Keratinocyte (primary cell): ENCODE data around the gene MYCBP2. TPM values are rescaled to one million over a fixed set of nuclear protein-coding genes. Genes with fewer than 3 reads are reported as not detected.

Experiments used
- DNase-seq: peaks from one replicate; pipeline ENCODE4 v3.0.0-alpha.2; 2011; ENCODE audit warnings: low read depth, missing footprints, low spot score
- FAIRE-seq: peaks from 2 replicates; lab custom pipeline; 2011; peaks lifted over from hg19 to GRCh38; lab: Jason Lieb, UNC
- H2AFZ ChIP-seq: 2 replicates; pipeline ENCODE4 v1.6.0; 2012; ENCODE audit warnings: low read length, control low read depth, inconsistent platforms; ENCODE audit not compliant: control insufficient read depth
- H3K27ac ChIP-seq: 2 replicates; pipeline ENCODE4 v1.5.1; 2011; ENCODE audit warnings: low read length; ENCODE audit not compliant: control insufficient read depth, insufficient read depth
- H3K27me3 ChIP-seq: 3 replicates; pipeline ENCODE4 v1.6.0; 2011; ENCODE audit warnings: low read length; ENCODE audit not compliant: control insufficient read depth, insufficient read depth; ENCODE audit errors: extremely low read depth
- H3K36me3 ChIP-seq, 2 experiments: 2 replicates in 1 of 2; 3 replicates in 1 of 2; pipeline ENCODE4 v1.5.1; 2011; ENCODE audit warnings: low read length in 2 of 2, mild to moderate bottlenecking in 1 of 2; ENCODE audit not compliant: control insufficient read depth in 2 of 2, insufficient read depth in 2 of 2; ENCODE audit errors: extremely low read depth in 1 of 2
- H3K4me1 ChIP-seq: 3 replicates; pipeline ENCODE4 v1.5.1; 2011; ENCODE audit warnings: low read length; ENCODE audit not compliant: control insufficient read depth, insufficient read depth; ENCODE audit errors: extremely low read depth
- H3K4me2 ChIP-seq: 3 replicates; pipeline ENCODE4 v1.6.0; 2011; ENCODE audit warnings: low read depth, low read length; ENCODE audit not compliant: control insufficient read depth, insufficient read depth; ENCODE audit errors: extremely low read depth
- H3K4me3 ChIP-seq, 3 experiments: fragments of 200-600 bp in 1 of 3; sonication (generic) in 1 of 3; 2 replicates in 2 of 3; 3 replicates in 1 of 3; pipeline ENCODE4 v1.5.1; 2011 to 2016; ENCODE audit warnings: low read length in 3 of 3, mild to moderate bottlenecking in 3 of 3, control low read depth in 2 of 3, inconsistent platforms in 1 of 3, low read depth in 1 of 3, mixed read lengths in 1 of 3, mixed run types in 1 of 3, moderate library complexity in 1 of 3; ENCODE audit not compliant: control insufficient read depth in 2 of 3, insufficient read depth in 2 of 3; ENCODE audit errors: extremely low read depth in 1 of 3
- H3K79me2 ChIP-seq: 2 replicates; pipeline ENCODE4 v1.6.0; 2012; ENCODE audit warnings: low read length; ENCODE audit not compliant: control insufficient read depth, insufficient read depth
- H3K9ac ChIP-seq: 3 replicates; pipeline ENCODE4 v1.6.0; 2011; ENCODE audit warnings: low read length; ENCODE audit not compliant: control insufficient read depth, insufficient read depth; ENCODE audit errors: extremely low read depth
- H3K9me1 ChIP-seq: 3 replicates; pipeline ENCODE4 v1.6.0; 2011; ENCODE audit warnings: low read length; ENCODE audit not compliant: control insufficient read depth, insufficient read depth; ENCODE audit errors: extremely low read depth
- H3K9me3 ChIP-seq: 2 replicates; pipeline ENCODE4 v1.5.1; 2012; ENCODE audit warnings: low read depth, low read length; ENCODE audit not compliant: control insufficient read depth
- H4K20me1 ChIP-seq: 3 replicates; pipeline ENCODE4 v1.6.0; 2011; ENCODE audit warnings: low read length; ENCODE audit not compliant: control insufficient read depth, insufficient read depth; ENCODE audit errors: extremely low read depth
- EZH2 ChIP-seq: IDR thresholded peaks from one replicate; pipeline ENCODE4 v1.6.1; 2012; ENCODE audit warnings: inconsistent platforms, mild to moderate bottlenecking, low read length, moderate library complexity
- dilution Hi-C: fragments of 300-500 bp; cut with MboI; formaldehyde crosslinking; loops from one replicate; pipeline ENCODE4 v1.7.0; 2020; ENCODE audit warnings: low sequenced_read_pairs; ENCODE audit not compliant: extremely low pct_ligation_motif_present
- polyA plus RNA-seq, 5 experiments: library from polyadenylated mRNA; depleted of rRNA in 3 of 5; stranded (reverse) in 3 of 5; stranded (forward) in 1 of 5; unstranded in 1 of 5; fragments of >200 nt; gene quantifications; 1 replicate in 1 of 5; 2 replicates in 3 of 5; 3 replicates in 1 of 5; pipeline versions ENCODE4 v1.2.1 to v1.2.3, GENCODE V29; 2011 to 2012; ENCODE audit warnings: missing spikeins in 2 of 5, low read depth in 1 of 5, low replicate concordance in 1 of 5
- TF ChIP-seq, protein P1 (sequence below), 3 experiments: IDR thresholded peaks in 1 of 3; conservative IDR thresholded peaks in 1 of 3; optimal IDR thresholded peaks in 1 of 3; 2 replicates in 2 of 3; 3 replicates in 1 of 3; pipeline versions ENCODE3 to v1.5.1; 2011; ENCODE audit warnings: low read length in 3 of 3, mild to moderate bottlenecking in 3 of 3, moderate library complexity in 2 of 3, control low read depth in 1 of 3, inconsistent platforms in 1 of 3; ENCODE audit not compliant: insufficient read depth in 2 of 3; ENCODE audit errors: extremely low read depth in 1 of 3

The MYCBP2 gene
- polyA plus RNA-seq, 1 donor (not counting 4 experiments of a cell fraction or from before 2014, with no cell fraction given), result 43.8 TPM

DNA sequence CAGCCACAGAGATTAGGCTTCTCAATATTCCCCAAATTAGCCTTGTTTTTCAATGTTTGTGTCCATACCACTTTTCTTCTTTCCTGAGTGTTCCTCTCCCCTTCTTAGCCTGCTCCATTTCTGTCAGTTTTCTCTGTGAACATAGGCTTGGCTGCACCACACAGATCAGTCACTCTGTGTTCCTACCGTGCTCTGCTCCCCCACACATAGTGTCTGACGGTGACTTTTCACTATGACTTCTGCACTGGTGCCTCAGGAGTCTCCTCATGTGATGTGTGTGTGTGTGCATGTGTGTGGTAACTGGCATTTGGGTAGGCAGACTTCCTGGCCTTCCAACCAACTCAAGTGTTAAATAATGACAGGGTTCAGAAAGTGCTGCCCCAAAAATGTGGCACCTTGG is 47.9 kb upstream of the MYCBP2 start:
- no peak overlapping the region for H3K27ac ChIP-seq
- FAIRE-seq (no peak), DNase-seq (no peak)
- H4K20me1 ChIP-seq, result no peaks in the 10 kb centered on the region
- no peak overlapping the region for H3K4me3 ChIP-seq
- H3K79me2 ChIP-seq, result no peaks in the 10 kb centered on the region
- H3K36me3 ChIP-seq, result no peaks in the 10 kb centered on the region
- TF ChIP-seq, protein P1, sequence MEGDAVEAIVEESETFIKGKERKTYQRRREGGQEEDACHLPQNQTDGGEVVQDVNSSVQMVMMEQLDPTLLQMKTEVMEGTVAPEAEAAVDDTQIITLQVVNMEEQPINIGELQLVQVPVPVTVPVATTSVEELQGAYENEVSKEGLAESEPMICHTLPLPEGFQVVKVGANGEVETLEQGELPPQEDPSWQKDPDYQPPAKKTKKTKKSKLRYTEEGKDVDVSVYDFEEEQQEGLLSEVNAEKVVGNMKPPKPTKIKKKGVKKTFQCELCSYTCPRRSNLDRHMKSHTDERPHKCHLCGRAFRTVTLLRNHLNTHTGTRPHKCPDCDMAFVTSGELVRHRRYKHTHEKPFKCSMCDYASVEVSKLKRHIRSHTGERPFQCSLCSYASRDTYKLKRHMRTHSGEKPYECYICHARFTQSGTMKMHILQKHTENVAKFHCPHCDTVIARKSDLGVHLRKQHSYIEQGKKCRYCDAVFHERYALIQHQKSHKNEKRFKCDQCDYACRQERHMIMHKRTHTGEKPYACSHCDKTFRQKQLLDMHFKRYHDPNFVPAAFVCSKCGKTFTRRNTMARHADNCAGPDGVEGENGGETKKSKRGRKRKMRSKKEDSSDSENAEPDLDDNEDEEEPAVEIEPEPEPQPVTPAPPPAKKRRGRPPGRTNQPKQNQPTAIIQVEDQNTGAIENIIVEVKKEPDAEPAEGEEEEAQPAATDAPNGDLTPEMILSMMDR (optimal IDR thresholded peaks at IDR 0.05 in 1 of 3, IDR thresholded peaks at IDR 0.05 in 1 of 3, conservative IDR thresholded peaks at IDR 0.05 in 1 of 3; ENCODE audit: extremely low read depth in 1 of 3, insufficient read depth in 2 of 3, low read length in 3 of 3), result no peak
- TF ChIP-seq EZH2, result no peak
- H3K27me3 ChIP-seq, result no peaks in the 10 kb centered on the region
- no peaks in the 10 kb centered on the region for H3K9me1 ChIP-seq
- dilution Hi-C loops, result no loop called here
- H3K4me2 ChIP-seq, result no peak overlapping the region
- H3K4me1 ChIP-seq, result no peaks in the 10 kb centered on the region
- no peak overlapping the region for H2AFZ ChIP-seq
- H3K9me3 ChIP-seq, result no peaks in the 10 kb centered on the region
- no peak overlapping the region for H3K9ac ChIP-seq

GRCh38 chr13:77374339-77374738 is 47.4 kb upstream of the MYCBP2 start:
- no peak overlapping the region for H3K9ac ChIP-seq
- H3K79me2 ChIP-seq, result no peaks in the 10 kb centered on the region
- H3K27me3 ChIP-seq, result no peaks in the 10 kb centered on the region
- DNase-seq (no peak), FAIRE-seq (no peak)
- dilution Hi-C loops, result no loop called here
- no peak overlapping the region for H3K4me3 ChIP-seq
- no peak overlapping the region for H3K4me2 ChIP-seq
- H3K27ac ChIP-seq, result no peak overlapping the region
- no peaks in the 10 kb centered on the region for H3K9me3 ChIP-seq
- H4K20me1 ChIP-seq, result no peaks in the 10 kb centered on the region
- no peaks in the 10 kb centered on the region for H3K36me3 ChIP-seq
- no peak overlapping the region for H2AFZ ChIP-seq
- TF ChIP-seq EZH2, result no peak
- TF ChIP-seq, protein P1 (optimal IDR thresholded peaks at IDR 0.05 in 1 of 3, IDR thresholded peaks at IDR 0.05 in 1 of 3, conservative IDR thresholded peaks at IDR 0.05 in 1 of 3; ENCODE audit: extremely low read depth in 1 of 3, insufficient read depth in 2 of 3, low read length in 3 of 3), result no peak
- no peaks in the 10 kb centered on the region for H3K9me1 ChIP-seq
- H3K4me1 ChIP-seq, result no peaks in the 10 kb centered on the region
